OCI-LY7 (cell line): Measurements from ENCODE around the gene CTBP2. TPM values are rescaled to one million over a fixed set of nuclear protein-coding genes. Genes with fewer than 3 reads are reported as not detected.

Experiments used
- BruUV-seq: library from RNA; stranded (reverse); fragments of 400-500 nt; replicated peaks from 2 replicates; lab custom pipeline; 2021; lab: Mats Ljungman, UMichigan
- CTCF ChIA-PET: fragments of 300-600 bp; sonication (Branson Sonifier 250); formaldehyde crosslinking; loops from one replicate; lab custom pipeline; 2022; ENCODE audit warnings: antibody characterized with exemption; ENCODE audit not compliant: unreplicated experiment; lab: Charles Lee
- POLR2A ChIA-PET: fragments of 300-600 bp; sonication (Branson Sonifier 250); formaldehyde crosslinking; loops from one replicate; lab custom pipeline; 2022; ENCODE audit warnings: antibody characterized with exemption; lab: Charles Lee
- DNase-seq: peaks from one replicate; pipeline ENCODE4 v3.0.0-alpha.2; 2015; ENCODE audit warnings: low spot score
- H2AFZ ChIP-seq: fragments of 200-600 bp; sonication (generic), shearing (Covaris generic); 2 replicates; pipeline ENCODE4 v1.6.1; 2014; ENCODE audit warnings: mild to moderate bottlenecking, antibody characterized with exemption, low read length, moderate library complexity
- H3K27ac ChIP-seq: fragments of 200-600 bp; sonication (generic); 2 replicates; pipeline ENCODE4 v1.5.1; 2014; ENCODE audit warnings: mixed run types, low read depth, mild to moderate bottlenecking, moderate library complexity, low read length, inconsistent platforms; ENCODE audit not compliant: poor library complexity, severe bottlenecking
- H3K36me3 ChIP-seq: fragments of 200-600 bp; sonication (generic); 2 replicates; pipeline ENCODE4 v1.6.1; 2014; ENCODE audit warnings: mild to moderate bottlenecking, antibody characterized with exemption, low read length, moderate library complexity, mixed read lengths; ENCODE audit not compliant: insufficient read depth
- H3K4me1 ChIP-seq: fragments of 200-600 bp; sonication (generic); 2 replicates; pipeline ENCODE4 v1.5.1; 2014; ENCODE audit warnings: mild to moderate bottlenecking, low read length; ENCODE audit not compliant: insufficient read depth, poor library complexity, severe bottlenecking
- H3K4me2 ChIP-seq: fragments of 200-600 bp; sonication (generic); 2 replicates; pipeline ENCODE4 v1.6.1; 2014; ENCODE audit warnings: mild to moderate bottlenecking, low read length
- H3K4me3 ChIP-seq: fragments of 200-600 bp; sonication (generic); 2 replicates; pipeline ENCODE4 v1.5.1; 2014; ENCODE audit warnings: mild to moderate bottlenecking, low read depth, low read length; ENCODE audit not compliant: poor library complexity, severe bottlenecking
- H3K79me2 ChIP-seq: fragments of 200-600 bp; sonication (generic); 2 replicates; pipeline ENCODE4 v1.6.1; 2016; ENCODE audit warnings: low read depth, mild to moderate bottlenecking, low read length, moderate library complexity, mixed read lengths; ENCODE audit not compliant: insufficient read depth
- H3K9me2 ChIP-seq: fragments of 200-600 bp; sonication (generic); 2 replicates; pipeline ENCODE4 v1.6.1; 2016; ENCODE audit warnings: mild to moderate bottlenecking, low read length, mixed read lengths; ENCODE audit not compliant: insufficient read depth
- H3K9me3 ChIP-seq: fragments of 200-600 bp; sonication (generic); 2 replicates; pipeline ENCODE4 v1.6.1; 2014; ENCODE audit warnings: mild to moderate bottlenecking, mixed run types, low read length, mixed read lengths
- H4K20me1 ChIP-seq: fragments of 200-600 bp; sonication (generic); 2 replicates; pipeline ENCODE4 v1.6.1; 2014; ENCODE audit warnings: mild to moderate bottlenecking, antibody characterized with exemption, low read length, moderate library complexity, mixed read lengths; ENCODE audit not compliant: insufficient read depth
- EZH2phosphoT487 ChIP-seq: fragments of 200-600 bp; sonication (generic); IDR thresholded peaks from 2 replicates; pipeline ENCODE4 v1.6.1; 2018; ENCODE audit warnings: low read depth, borderline replicate concordance, mild to moderate bottlenecking, mixed run types, antibody characterized with exemption, low read length, moderate library complexity, mixed read lengths
- intact Hi-C: fragments of 100-400 bp; cut with micrococcal nuclease; formaldehyde crosslinking; loops from one replicate; pipeline ENCODE4 v1.10.0; 2022; ENCODE audit not compliant: unreplicated experiment
- total RNA-seq, 2 experiments: library from RNA; depleted of rRNA in 1 of 2; stranded (reverse); fragments of >200 nt in 1 of 2; shearing (Covaris generic) in 1 of 2; gene quantifications; 2 replicates each; pipeline ENCODE4 v1.2.3, GENCODE V29; 2014 to 2022
- TF ChIP-seq, protein P1 (sequence below): fragments of 200-600 bp; sonication (generic); conservative IDR thresholded peaks from 2 replicates; pipeline ENCODE4 v1.5.1; 2014; ENCODE audit warnings: mild to moderate bottlenecking, antibody characterized with exemption, low read length, moderate library complexity, mixed read lengths

Gene CTBP2
- total RNA-seq, 2 experiments from 2014 or later = not detected

DNA sequence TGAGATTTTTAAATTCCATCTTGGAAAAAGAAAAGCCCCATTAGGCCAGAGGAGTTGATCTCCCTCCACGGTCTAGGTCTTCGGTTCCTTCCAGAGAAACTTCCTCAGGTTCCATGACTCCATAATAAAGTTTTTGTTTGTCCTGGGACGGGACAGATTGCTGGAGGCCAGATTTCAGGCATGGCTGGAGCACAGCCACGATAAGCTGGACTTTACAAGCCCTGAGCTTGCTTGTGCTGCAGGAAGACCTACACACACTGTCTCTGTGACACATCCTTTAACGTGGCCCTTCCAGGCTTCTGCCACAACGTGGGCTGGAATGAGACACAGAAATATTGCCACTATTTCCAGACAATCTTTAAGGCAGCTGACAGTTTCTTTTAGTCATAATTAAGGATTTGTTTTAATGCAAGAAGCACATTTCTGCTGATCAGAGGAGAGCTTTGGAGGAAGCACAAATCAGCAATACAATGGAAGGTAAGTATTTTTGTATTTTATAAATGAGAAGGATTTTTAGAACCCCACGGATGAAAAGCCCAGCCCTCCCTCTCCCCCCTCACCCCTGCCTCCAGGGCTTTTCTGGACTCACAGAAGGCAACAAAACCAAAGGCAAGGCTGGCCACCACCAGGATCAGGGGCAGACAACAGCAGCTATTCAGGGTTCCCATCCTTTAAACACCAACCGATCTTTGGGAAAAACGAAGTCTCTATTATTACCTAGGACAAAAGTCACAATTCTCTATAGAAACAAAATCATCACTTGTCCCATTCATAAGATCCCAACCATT, 6.5 kb downstream of the CTBP2 start:
- Histone ChIP-seq H3K9me3 (no peaks in the 10 kb centered on the region), H4K20me1 (no peaks in the 10 kb centered on the region; the same call in 1 of the 2 replicates), H3K9me2 (no peaks in the 10 kb centered on the region), H2AFZ (no peak overlapping the region), H3K4me3 (no peak overlapping the region), H3K4me2 (no peak overlapping the region), H3K36me3 (no peaks in the 10 kb centered on the region), H3K27ac (no peak overlapping the region), H3K79me2 (no peaks in the 10 kb centered on the region), H3K4me1 (no peaks in the 10 kb centered on the region)
- BruUV-seq = no TSS peak
- POLR2A ChIA-PET = interaction anchor here (0.6 kb wide), 1 partner anchor 1072 kb away, joined by 3 read pairs; no protein-coding TSS in a partner anchor
- intact Hi-C loops = loop anchor here (10.0 kb wide), 1 partner anchor 109 kb away; no protein-coding TSS in a partner anchor
- no peak for DNase-seq
- TF ChIP-seq, protein P1, sequence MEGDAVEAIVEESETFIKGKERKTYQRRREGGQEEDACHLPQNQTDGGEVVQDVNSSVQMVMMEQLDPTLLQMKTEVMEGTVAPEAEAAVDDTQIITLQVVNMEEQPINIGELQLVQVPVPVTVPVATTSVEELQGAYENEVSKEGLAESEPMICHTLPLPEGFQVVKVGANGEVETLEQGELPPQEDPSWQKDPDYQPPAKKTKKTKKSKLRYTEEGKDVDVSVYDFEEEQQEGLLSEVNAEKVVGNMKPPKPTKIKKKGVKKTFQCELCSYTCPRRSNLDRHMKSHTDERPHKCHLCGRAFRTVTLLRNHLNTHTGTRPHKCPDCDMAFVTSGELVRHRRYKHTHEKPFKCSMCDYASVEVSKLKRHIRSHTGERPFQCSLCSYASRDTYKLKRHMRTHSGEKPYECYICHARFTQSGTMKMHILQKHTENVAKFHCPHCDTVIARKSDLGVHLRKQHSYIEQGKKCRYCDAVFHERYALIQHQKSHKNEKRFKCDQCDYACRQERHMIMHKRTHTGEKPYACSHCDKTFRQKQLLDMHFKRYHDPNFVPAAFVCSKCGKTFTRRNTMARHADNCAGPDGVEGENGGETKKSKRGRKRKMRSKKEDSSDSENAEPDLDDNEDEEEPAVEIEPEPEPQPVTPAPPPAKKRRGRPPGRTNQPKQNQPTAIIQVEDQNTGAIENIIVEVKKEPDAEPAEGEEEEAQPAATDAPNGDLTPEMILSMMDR = no peak
- no peak for TF ChIP-seq EZH2phosphoT487
- CTCF ChIA-PET = no interaction called here

DNA sequence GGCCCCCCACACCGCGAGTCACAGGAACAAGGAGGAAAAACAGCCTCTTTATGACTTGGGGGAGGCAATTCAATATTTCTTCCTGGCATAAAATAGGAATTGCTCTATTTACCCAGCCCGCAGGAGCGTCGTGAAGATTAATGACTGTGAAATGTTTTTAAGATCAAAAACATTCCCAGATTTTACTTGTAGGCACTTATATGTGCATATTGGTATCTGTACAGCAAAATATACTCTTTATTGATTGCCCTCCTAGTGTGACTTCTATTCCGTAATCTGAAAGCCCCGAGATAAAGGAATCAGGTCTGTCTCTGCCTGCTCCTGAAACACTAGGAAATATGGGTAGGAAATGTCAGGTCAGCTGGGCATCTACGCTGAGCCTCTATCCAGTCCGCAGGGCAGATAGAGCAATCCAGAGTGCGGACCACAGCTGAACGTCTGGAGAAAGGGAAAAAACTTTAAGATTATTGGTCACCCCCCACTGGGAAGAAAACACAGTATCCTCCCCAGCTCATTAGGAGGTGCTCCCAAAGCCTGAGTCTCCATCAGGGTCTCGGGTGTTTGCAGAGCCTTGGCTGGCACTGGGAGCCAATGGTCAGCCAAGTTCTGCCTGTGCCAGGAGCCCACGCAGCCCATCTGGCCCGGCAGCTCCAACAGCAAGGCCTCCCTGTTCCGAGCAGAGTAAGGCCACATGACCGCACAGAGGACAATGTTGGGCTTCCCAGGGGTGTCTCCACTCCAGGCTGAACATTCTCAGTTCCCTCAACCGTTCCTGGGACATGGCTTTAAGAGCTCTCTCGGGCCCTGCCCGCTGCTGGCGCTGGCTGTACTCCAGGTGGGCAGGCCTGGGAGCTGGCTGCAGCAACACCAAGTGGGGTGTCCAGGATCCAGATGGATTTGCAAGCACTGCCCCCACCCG, 7.7 kb downstream of the CTBP2 start:
- ChIA-PET CTCF (no interaction called here), POLR2A (interaction anchor here (0.6 kb wide), 1 partner anchor 1073 kb away, joined by 3 read pairs; no protein-coding TSS in a partner anchor)
- Histone ChIP-seq H3K4me2 (no peak overlapping the region), H3K4me1 (no peaks in the 10 kb centered on the region), H3K9me3 (no peaks in the 10 kb centered on the region), H3K36me3 (no peaks in the 10 kb centered on the region), H3K79me2 (no peaks in the 10 kb centered on the region), H3K9me2 (no peaks in the 10 kb centered on the region), H2AFZ (no peak overlapping the region), H3K27ac (no peak overlapping the region), H3K4me3 (no peak overlapping the region), H4K20me1 (no peaks in the 10 kb centered on the region; the same call in 1 of the 2 replicates)
- BruUV-seq = no TSS peak
- no peak for TF ChIP-seq EZH2phosphoT487
- TF ChIP-seq, protein P1 = no peak
- DNase-seq = no peak
- intact Hi-C loops = loop anchor here (10.0 kb wide), 1 partner anchor 108 kb away; no protein-coding TSS in a partner anchor
